ENCODE measurements around the gene EPHA6.

The EPHA6 gene

GRCh38 chr3:97384583-97384982, 570.2 kb downstream of the EPHA6 start:
- TF ChIP-seq FOXP2 (optimal IDR thresholded peaks at IDR 0.05; ENCODE audit: control extremely low read depth, extremely low read length, insufficient read depth) (no peak), EZH2 (IDR thresholded peaks at IDR 0.05) (no peak), POLR2AphosphoS5 (IDR thresholded peaks at IDR 0.05; ENCODE audit: borderline replicate concordance, low read depth, low read length) (no peak)
- Histone ChIP-seq H3K36me3 (ENCODE audit: insufficient read depth, low read length) (no peaks in the 10 kb centered on the region), H3K27ac (no peak overlapping the region), H3K9ac (ENCODE audit: insufficient read length) (no peak overlapping the region), H3K9me3 (ENCODE audit: low read depth, low read length) (no peaks in the 10 kb centered on the region), H3K4me3 (no peak overlapping the region)
- DNase-seq (ENCODE audit: low read depth, low spot score), result no peak

DNA sequence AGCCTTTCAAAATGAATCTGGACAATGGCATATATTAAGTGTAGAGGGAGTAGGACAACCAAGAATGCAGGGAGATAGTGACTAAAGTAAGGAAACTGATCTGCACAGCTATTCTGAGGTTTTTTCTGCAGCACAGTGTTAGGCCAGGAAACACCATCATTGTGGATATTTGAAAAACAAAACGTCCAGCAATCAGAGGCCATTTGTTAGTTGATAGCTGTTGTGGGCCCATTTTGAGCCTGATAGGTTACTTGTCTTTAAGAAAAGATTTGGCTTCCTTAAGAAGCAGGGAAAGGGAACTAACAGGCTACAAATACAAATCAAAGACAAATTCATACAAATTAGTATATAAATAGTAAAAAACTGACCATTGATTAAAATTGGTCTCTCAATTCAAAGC, 574.4 kb downstream of the EPHA6 start:
- H3K27ac ChIP-seq, result no peak overlapping the region
- no peak for TF ChIP-seq EZH2 (IDR thresholded peaks at IDR 0.05)
- TF ChIP-seq FOXP2 (optimal IDR thresholded peaks at IDR 0.05; ENCODE audit: control extremely low read depth, extremely low read length, insufficient read depth), result no peak
- TF ChIP-seq POLR2AphosphoS5 (IDR thresholded peaks at IDR 0.05; ENCODE audit: borderline replicate concordance, low read depth, low read length), result no peak
- no peak for DNase-seq (ENCODE audit: low read depth, low spot score)

DNA sequence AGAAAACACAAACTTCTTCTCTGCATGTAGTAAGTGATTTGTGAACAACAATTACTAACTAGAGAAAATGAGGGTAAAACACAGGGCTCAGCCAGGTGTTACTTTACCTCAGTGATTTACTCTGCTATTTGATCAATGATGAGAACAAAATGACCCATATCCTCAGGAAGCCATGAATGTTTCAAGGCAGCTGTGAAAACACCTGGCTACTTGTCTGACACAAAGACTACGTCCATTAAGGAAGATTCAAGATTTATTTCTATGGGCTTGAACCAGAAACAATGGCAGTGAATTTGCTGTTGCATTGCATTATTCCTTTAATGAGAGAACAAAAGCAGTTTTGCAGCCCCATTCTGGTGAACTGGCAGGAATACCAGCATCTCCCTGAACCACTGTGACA, 575.5 kb downstream of the EPHA6 start:
- no peak overlapping the region for H3K27ac ChIP-seq
- no peak for DNase-seq (ENCODE audit: low read depth, low spot score)
- H3K4me3 ChIP-seq, result no peak overlapping the region
- no peaks in the 10 kb centered on the region for H3K9me3 ChIP-seq (ENCODE audit: low read depth, low read length)
- TF ChIP-seq EZH2 (IDR thresholded peaks at IDR 0.05) (no peak), FOXP2 (optimal IDR thresholded peaks at IDR 0.05; ENCODE audit: control extremely low read depth, extremely low read length, insufficient read depth) (no peak), POLR2AphosphoS5 (IDR thresholded peaks at IDR 0.05; ENCODE audit: borderline replicate concordance, low read depth, low read length) (no peak)
- no peaks in the 10 kb centered on the region for H3K36me3 ChIP-seq (ENCODE audit: insufficient read depth, low read length)
- H3K9ac ChIP-seq (ENCODE audit: insufficient read length), result no peak overlapping the region

More for the DNA sequence above, 574.4 kb downstream of the EPHA6 start:
- H3K9ac ChIP-seq (ENCODE audit: insufficient read length), result no peak overlapping the region
- H3K36me3 ChIP-seq (ENCODE audit: insufficient read depth, low read length), result no peaks in the 10 kb centered on the region
- no peak overlapping the region for H3K4me3 ChIP-seq
- H3K9me3 ChIP-seq (ENCODE audit: low read depth, low read length), result no peaks in the 10 kb centered on the region

- DNase-seq (ENCODE audit: low read depth, low spot score), result no peak
- Histone ChIP-seq H3K36me3 (ENCODE audit: insufficient read depth, low read length) (no peaks in the 10 kb centered on the region), H3K9ac (ENCODE audit: insufficient read length) (no peak overlapping the region), H3K4me3 (no peak overlapping the region), H3K27ac (no peak overlapping the region), H3K9me3 (ENCODE audit: low read depth, low read length) (no peaks in the 10 kb centered on the region)
- no peak for TF ChIP-seq FOXP2 (optimal IDR thresholded peaks at IDR 0.05; ENCODE audit: control extremely low read depth, extremely low read length, insufficient read depth)
- no peak for TF ChIP-seq POLR2AphosphoS5 (IDR thresholded peaks at IDR 0.05; ENCODE audit: borderline replicate concordance, low read depth, low read length)
- TF ChIP-seq EZH2 (IDR thresholded peaks at IDR 0.05), result no peak
These were observed 576.8 kb downstream of the EPHA6 start for GRCh38 chr3:97391167-97391566.

- DNase-seq (ENCODE audit: low read depth, low spot score), result no peak
- Histone ChIP-seq H3K27ac (no peak overlapping the region), H3K36me3 (ENCODE audit: insufficient read depth, low read length) (no peaks in the 10 kb centered on the region), H3K4me3 (no peak overlapping the region), H3K9me3 (ENCODE audit: low read depth, low read length) (no peaks in the 10 kb centered on the region), H3K9ac (ENCODE audit: insufficient read length) (no peak overlapping the region)
- TF ChIP-seq EZH2 (IDR thresholded peaks at IDR 0.05), result no peak
- no peak for TF ChIP-seq FOXP2 (optimal IDR thresholded peaks at IDR 0.05; ENCODE audit: control extremely low read depth, extremely low read length, insufficient read depth)
- TF ChIP-seq POLR2AphosphoS5 (IDR thresholded peaks at IDR 0.05; ENCODE audit: borderline replicate concordance, low read depth, low read length), result no peak
These were observed 595.2 kb downstream of the EPHA6 start for GRCh38 chr3:97409612-97410011.

DNA sequence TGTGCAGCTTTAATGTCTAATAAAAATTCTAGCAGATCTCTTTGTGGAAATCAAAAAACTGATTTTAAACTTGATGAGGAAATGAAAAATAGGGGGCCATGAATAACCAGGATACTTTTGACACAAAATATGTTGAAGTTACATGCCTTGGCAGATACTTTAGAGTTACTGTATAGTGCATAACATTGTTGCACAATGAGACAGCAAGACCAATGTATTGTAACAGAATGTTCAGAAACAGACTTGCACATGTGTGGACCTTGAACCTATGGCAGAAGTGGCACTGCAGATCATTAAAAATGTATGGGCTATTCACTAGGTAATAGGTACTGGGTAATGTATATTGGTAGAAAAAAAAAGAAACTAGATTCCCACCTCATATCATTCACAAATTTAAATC, 607.2 kb downstream of the EPHA6 start:
- TF ChIP-seq FOXP2 (optimal IDR thresholded peaks at IDR 0.05; ENCODE audit: control extremely low read depth, extremely low read length, insufficient read depth) (no peak), EZH2 (IDR thresholded peaks at IDR 0.05) (no peak), POLR2AphosphoS5 (IDR thresholded peaks at IDR 0.05; ENCODE audit: borderline replicate concordance, low read depth, low read length) (no peak)
- H3K9ac ChIP-seq (ENCODE audit: insufficient read length), result no peak overlapping the region
- no peak for DNase-seq (ENCODE audit: low read depth, low spot score)

GRCh38 chr3:97425002-97425401, 610.6 kb downstream of the EPHA6 start:
- no peak for DNase-seq (ENCODE audit: low read depth, low spot score)
- Histone ChIP-seq H3K36me3 (ENCODE audit: insufficient read depth, low read length) (no peaks in the 10 kb centered on the region), H3K27ac (no peak overlapping the region), H3K4me3 (no peak overlapping the region), H3K9me3 (ENCODE audit: low read depth, low read length) (no peaks in the 10 kb centered on the region), H3K9ac (ENCODE audit: insufficient read length) (no peak overlapping the region)
- TF ChIP-seq FOXP2 (optimal IDR thresholded peaks at IDR 0.05; ENCODE audit: control extremely low read depth, extremely low read length, insufficient read depth), result no peak
- TF ChIP-seq EZH2 (IDR thresholded peaks at IDR 0.05), result no peak
- no peak for TF ChIP-seq POLR2AphosphoS5 (IDR thresholded peaks at IDR 0.05; ENCODE audit: borderline replicate concordance, low read depth, low read length)

More for the DNA sequence above, 607.2 kb downstream of the EPHA6 start:
- Histone ChIP-seq H3K4me3 (no peak overlapping the region), H3K9me3 (ENCODE audit: low read depth, low read length) (no peaks in the 10 kb centered on the region), H3K27ac (no peak overlapping the region), H3K36me3 (ENCODE audit: insufficient read depth, low read length) (no peaks in the 10 kb centered on the region)

DNA sequence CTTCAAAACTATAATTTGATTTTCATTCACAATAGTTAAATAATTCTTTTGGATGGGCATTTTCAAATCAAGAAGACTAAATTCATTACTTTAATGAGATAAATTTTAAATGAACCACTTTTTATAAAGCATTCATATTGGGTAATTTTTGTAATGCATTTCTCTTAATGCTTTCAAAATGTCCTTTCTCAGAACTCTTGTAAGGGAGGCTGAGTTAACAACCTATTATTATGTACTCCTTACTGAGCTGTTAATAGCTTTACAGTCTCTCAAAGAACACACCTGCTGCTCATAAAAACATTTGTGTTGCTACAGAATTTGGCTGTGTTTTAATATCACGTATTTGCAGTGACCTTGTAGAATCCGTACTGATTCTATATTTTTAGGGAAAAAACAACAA, 616.2 kb downstream of the EPHA6 start:
- no peak overlapping the region for H3K4me3 ChIP-seq
- H3K9ac ChIP-seq (ENCODE audit: insufficient read length), result no peak overlapping the region
- no peak for TF ChIP-seq FOXP2 (optimal IDR thresholded peaks at IDR 0.05; ENCODE audit: control extremely low read depth, extremely low read length, insufficient read depth)
- no peak for TF ChIP-seq EZH2 (IDR thresholded peaks at IDR 0.05)
- TF ChIP-seq POLR2AphosphoS5 (IDR thresholded peaks at IDR 0.05; ENCODE audit: borderline replicate concordance, low read depth, low read length), result no peak
- H3K36me3 ChIP-seq (ENCODE audit: insufficient read depth, low read length), result no peaks in the 10 kb centered on the region
- H3K27ac ChIP-seq, result no peak overlapping the region
- no peak for DNase-seq (ENCODE audit: low read depth, low spot score)
- H3K9me3 ChIP-seq (ENCODE audit: low read depth, low read length), result no peaks in the 10 kb centered on the region

DNA sequence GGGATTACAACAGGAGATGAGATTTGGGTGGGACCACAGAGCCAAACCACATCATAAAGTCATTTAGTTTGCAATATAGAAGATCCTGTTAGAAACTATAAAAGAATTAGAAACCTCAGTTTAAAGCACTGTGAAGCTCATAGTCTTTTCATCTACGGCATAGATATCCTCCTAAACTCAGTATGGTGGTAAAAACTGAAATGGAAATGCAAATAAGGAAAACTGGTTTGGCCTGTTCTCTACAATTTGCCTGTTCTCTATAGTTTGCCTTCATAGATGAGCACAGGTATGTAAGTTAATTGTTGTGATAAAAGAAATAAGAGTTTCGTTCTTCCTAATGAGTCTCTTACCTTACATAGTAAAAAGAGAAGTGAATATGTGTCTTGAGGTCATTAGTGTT, 618.5 kb downstream of the EPHA6 start:
- no peaks in the 10 kb centered on the region for H3K36me3 ChIP-seq (ENCODE audit: insufficient read depth, low read length)
- H3K9ac ChIP-seq (ENCODE audit: insufficient read length), result no peak overlapping the region
- TF ChIP-seq FOXP2 (optimal IDR thresholded peaks at IDR 0.05; ENCODE audit: control extremely low read depth, extremely low read length, insufficient read depth) (no peak), POLR2AphosphoS5 (IDR thresholded peaks at IDR 0.05; ENCODE audit: borderline replicate concordance, low read depth, low read length) (no peak), EZH2 (IDR thresholded peaks at IDR 0.05) (no peak)
- no peak overlapping the region for H3K27ac ChIP-seq
- DNase-seq (ENCODE audit: low read depth, low spot score), result no peak
- no peaks in the 10 kb centered on the region for H3K9me3 ChIP-seq (ENCODE audit: low read depth, low read length)
- H3K4me3 ChIP-seq, result no peak overlapping the region

Measured in SK-N-MC (cell line).